PC-3 (cell line): ENCODE data around the gene ACP7. TPM values are rescaled to one million over a fixed set of nuclear protein-coding genes. Genes with fewer than 3 reads are reported as not detected.

Source experiments
- ATAC-seq: fragments of 200-7000 bp; cut with Tn5 transposase; 2 replicates; pipeline ENCODE4 v1.9.1; 2020; ENCODE audit warnings: mild to moderate bottlenecking, moderate library complexity
- BruUV-seq: library from RNA; stranded (reverse); fragments of 400-500 nt; replicated peaks from 2 replicates; lab custom pipeline; 2021; lab: Mats Ljungman, UMichigan
- CTCF ChIA-PET: fragments of 300-600 bp; sonication (Branson Sonifier 250); formaldehyde crosslinking; loops from one replicate; lab custom pipeline; 2022; ENCODE audit warnings: antibody characterized with exemption; lab: Charles Lee
- POLR2A ChIA-PET: fragments of 300-600 bp; sonication (Branson Sonifier 250); formaldehyde crosslinking; loops from one replicate; lab custom pipeline; 2022; ENCODE audit warnings: antibody characterized with exemption; ENCODE audit not compliant: unreplicated experiment; lab: Charles Lee
- DNase-seq: peaks from one replicate; pipeline ENCODE4 v3.0.0-alpha.2; 2015
- H2AFZ ChIP-seq: fragments of 300-600 bp; sonication (generic); 2 replicates; pipeline ENCODE4 v1.6.0; 2016; ENCODE audit warnings: antibody characterized with exemption, low read length
- H3F3A ChIP-seq: fragments of 300-600 bp; sonication (generic); one replicate; pipeline ENCODE4 v1.6.0; 2017; ENCODE audit warnings: antibody characterized with exemption, low read length, control low read depth, mild to moderate bottlenecking; ENCODE audit not compliant: unreplicated experiment
- H3K27ac ChIP-seq: fragments of 300-600 bp; sonication (generic); 2 replicates; pipeline ENCODE4 v1.5.1; 2016; ENCODE audit warnings: mild to moderate bottlenecking, low read length
- H3K27me3 ChIP-seq: fragments of 300-600 bp; sonication (generic); 2 replicates; pipeline ENCODE4 v1.6.1; 2016; ENCODE audit warnings: low read length, mixed read lengths
- H3K36me3 ChIP-seq: fragments of 300-600 bp; sonication (generic); 2 replicates; pipeline ENCODE4 v1.6.1; 2016; ENCODE audit warnings: low read depth, mixed run types, low read length, mixed read lengths
- H3K4me1 ChIP-seq: fragments of 300-600 bp; sonication (generic); 2 replicates; pipeline ENCODE4 v1.5.1; 2016; ENCODE audit warnings: low read length; ENCODE audit not compliant: insufficient read depth
- H3K4me2 ChIP-seq: fragments of 300-600 bp; sonication (generic); 2 replicates; pipeline ENCODE4 v1.6.0; 2016; ENCODE audit warnings: low read length
- H3K4me3 ChIP-seq: fragments of 300-600 bp; sonication (generic); 2 replicates; pipeline ENCODE4 v1.5.1; 2016; ENCODE audit warnings: mild to moderate bottlenecking, low read length, mixed read lengths
- H3K79me2 ChIP-seq: fragments of 300-600 bp; sonication (generic); 2 replicates; pipeline ENCODE4 v1.6.1; 2017; ENCODE audit warnings: low read length, mixed read lengths
- H3K9ac ChIP-seq: fragments of 300-600 bp; sonication (generic); 2 replicates; pipeline ENCODE4 v1.6.0; 2016; ENCODE audit warnings: mild to moderate bottlenecking, low read length
- H3K9me2 ChIP-seq: fragments of 300-600 bp; sonication (generic); replicated peaks from 2 replicates; pipeline ENCODE4 v1.6.1; 2016; ENCODE audit warnings: mixed run types, low read length, mixed read lengths
- H3K9me3 ChIP-seq: fragments of 300-600 bp; sonication (generic); 2 replicates; pipeline ENCODE4 v1.6.1; 2016; ENCODE audit warnings: low read length, mixed read lengths
- H4K20me1 ChIP-seq: fragments of 300-600 bp; sonication (generic); 2 replicates; pipeline ENCODE4 v1.6.1; 2016; ENCODE audit warnings: low read length, mixed read lengths
- EZH2 ChIP-seq: fragments of 300-600 bp; sonication (generic); IDR thresholded peaks from one replicate; pipeline ENCODE4 v1.6.1; 2017; ENCODE audit warnings: antibody characterized with exemption, mild to moderate bottlenecking, low read length; ENCODE audit not compliant: unreplicated experiment
- EZH2phosphoT487 ChIP-seq: fragments of 300-600 bp; sonication (generic); IDR thresholded peaks from 2 replicates; pipeline ENCODE4 v1.6.1; 2018; ENCODE audit warnings: mild to moderate bottlenecking, antibody characterized with exemption, low read length, borderline replicate concordance
- intact Hi-C: fragments of 100-400 bp; cut with micrococcal nuclease; formaldehyde crosslinking; loops from 2 replicates; pipeline ENCODE4 v1.9.0; 2023
- total RNA-seq: library from RNA; depleted of rRNA; stranded (reverse); fragments of >200 nt; gene quantifications from 2 replicates; pipeline ENCODE4 v1.2.3, GENCODE V29; 2014
- TF ChIP-seq, protein P1 (sequence below): fragments of 300-600 bp; sonication (generic); conservative IDR thresholded peaks from 2 replicates; pipeline ENCODE4 v1.5.1; 2017; ENCODE audit warnings: antibody characterized with exemption, low read depth, mild to moderate bottlenecking, low read length

Gene ACP7
- total RNA-seq, 1 experiment from 2014 or later = 5.0 TPM

DNA sequence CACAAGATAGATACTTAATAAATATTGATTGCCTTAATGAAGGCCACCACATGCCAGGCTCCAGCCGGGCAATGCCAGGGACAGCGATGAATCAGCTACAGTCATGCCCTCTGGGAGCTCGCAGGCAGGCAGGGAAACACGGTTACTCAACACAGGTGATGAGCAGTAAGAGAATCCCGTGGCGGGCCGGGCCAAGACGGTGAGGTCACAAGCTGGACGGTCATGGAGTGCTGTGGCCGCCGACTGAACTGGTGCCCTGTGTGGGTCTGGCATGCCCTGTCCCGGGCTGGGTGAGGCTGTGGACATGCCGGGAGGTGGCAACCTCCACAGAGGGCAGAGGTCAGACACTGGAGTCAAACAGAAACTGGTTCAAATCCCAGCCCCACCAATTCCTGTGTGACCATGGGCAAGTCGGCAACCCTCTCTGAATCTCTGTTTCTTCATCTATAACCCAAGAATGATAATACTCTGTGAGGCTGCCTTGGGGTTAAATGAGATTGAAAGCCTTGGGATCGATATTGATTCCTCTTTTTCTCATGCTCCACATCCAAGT is 28.2 kb downstream of the ACP7 start:
- peak; percentile 87 for DNase-seq
- no peaks in the 10 kb centered on the region for H3K9me2 ChIP-seq
- H2AFZ ChIP-seq = peak overlapping the region; percentile 78
- no peaks in the 10 kb centered on the region for H4K20me1 ChIP-seq
- peak overlapping the region; percentile 79 for H3K9ac ChIP-seq
- H3K27ac ChIP-seq = peak overlapping the region; percentile 97
- no peaks in the 10 kb centered on the region for H3K79me2 ChIP-seq
- ChIA-PET CTCF (interaction anchor here (1.4 kb wide), 1 partner anchor 10 kb away, joined by 4 read pairs; no protein-coding TSS in a partner anchor), POLR2A (interaction anchor here (0.5 kb wide), 1 partner anchor 689 kb away, joined by 3 read pairs; no protein-coding TSS in a partner anchor)
- intact Hi-C loops = loop anchor here (5.0 to 10.0 kb wide), 2 partner anchors 58 to 150 kb away; no protein-coding TSS in a partner anchor
- no peaks in the 10 kb centered on the region for H3K9me3 ChIP-seq
- no peaks in the 10 kb centered on the region for H3K36me3 ChIP-seq
- no peak for TF ChIP-seq EZH2phosphoT487
- TF ChIP-seq, protein P1, sequence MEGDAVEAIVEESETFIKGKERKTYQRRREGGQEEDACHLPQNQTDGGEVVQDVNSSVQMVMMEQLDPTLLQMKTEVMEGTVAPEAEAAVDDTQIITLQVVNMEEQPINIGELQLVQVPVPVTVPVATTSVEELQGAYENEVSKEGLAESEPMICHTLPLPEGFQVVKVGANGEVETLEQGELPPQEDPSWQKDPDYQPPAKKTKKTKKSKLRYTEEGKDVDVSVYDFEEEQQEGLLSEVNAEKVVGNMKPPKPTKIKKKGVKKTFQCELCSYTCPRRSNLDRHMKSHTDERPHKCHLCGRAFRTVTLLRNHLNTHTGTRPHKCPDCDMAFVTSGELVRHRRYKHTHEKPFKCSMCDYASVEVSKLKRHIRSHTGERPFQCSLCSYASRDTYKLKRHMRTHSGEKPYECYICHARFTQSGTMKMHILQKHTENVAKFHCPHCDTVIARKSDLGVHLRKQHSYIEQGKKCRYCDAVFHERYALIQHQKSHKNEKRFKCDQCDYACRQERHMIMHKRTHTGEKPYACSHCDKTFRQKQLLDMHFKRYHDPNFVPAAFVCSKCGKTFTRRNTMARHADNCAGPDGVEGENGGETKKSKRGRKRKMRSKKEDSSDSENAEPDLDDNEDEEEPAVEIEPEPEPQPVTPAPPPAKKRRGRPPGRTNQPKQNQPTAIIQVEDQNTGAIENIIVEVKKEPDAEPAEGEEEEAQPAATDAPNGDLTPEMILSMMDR = no peak
- TF ChIP-seq EZH2 = no peak
- no peaks in the 10 kb centered on the region for H3F3A ChIP-seq
- H3K4me2 ChIP-seq = peak overlapping the region; percentile 71
- no peak overlapping the region for H3K4me3 ChIP-seq
- H3K27me3 ChIP-seq = no peaks in the 10 kb centered on the region
- peak; percentile 93 for ATAC-seq
- peaks cover 11% of the 10 kb centered on the region for H3K4me1 ChIP-seq
- BruUV-seq = no TSS peak

DNA sequence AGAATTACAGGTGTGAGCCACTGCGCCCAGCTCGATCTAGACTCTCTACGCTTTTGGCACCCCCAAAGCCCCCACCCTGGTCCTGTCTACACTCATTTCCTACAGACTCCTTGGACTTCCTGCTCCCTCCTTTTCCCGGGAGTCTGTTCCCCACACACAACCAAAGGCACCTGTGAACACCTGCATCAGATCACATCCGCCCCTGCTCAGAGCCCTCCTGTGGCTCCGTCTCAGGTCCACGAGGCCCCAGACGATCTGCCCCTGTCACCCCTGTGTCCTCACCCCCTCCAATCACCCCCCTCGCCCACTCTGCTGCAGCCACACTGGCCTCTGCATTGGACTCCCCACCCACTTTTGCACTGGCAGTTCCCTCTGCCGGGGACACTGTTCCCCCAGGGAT is 29.0 kb downstream of the ACP7 start:
- Histone ChIP-seq H3K9me3 (no peaks in the 10 kb centered on the region), H4K20me1 (no peaks in the 10 kb centered on the region), H3K9me2 (no peaks in the 10 kb centered on the region), H3K9ac (no peak overlapping the region), H3K27ac (no peak overlapping the region), H2AFZ (no peak overlapping the region), H3K36me3 (no peaks in the 10 kb centered on the region), H3F3A (no peaks in the 10 kb centered on the region), H3K27me3 (no peaks in the 10 kb centered on the region), H3K4me1 (peaks cover 11% of the 10 kb centered on the region), H3K4me2 (no peak overlapping the region), H3K4me3 (no peak overlapping the region), H3K79me2 (no peaks in the 10 kb centered on the region)
- DNase-seq (no peak), ATAC-seq (no peak)
- no TSS peak for BruUV-seq
- TF ChIP-seq, protein P1 = no peak
- TF ChIP-seq EZH2phosphoT487 = no peak
- no peak for TF ChIP-seq EZH2
- ChIA-PET POLR2A (no interaction called here), CTCF (no interaction called here)
- intact Hi-C loops = loop anchor here (5.0 to 10.0 kb wide), 2 partner anchors 58 to 151 kb away; no protein-coding TSS in a partner anchor
